ENCODE measurements around the gene SNX27.

Gene SNX27

GRCh38 chr1:151686561-151686960 lies 74.7 kb downstream of the SNX27 start:
- no peak for FAIRE-seq

GRCh38 chr1:151689494-151689893 lies 77.6 kb downstream of the SNX27 start:
- no peak for TF ChIP-seq POLR2A (IDR thresholded peaks at IDR 0.05; ENCODE audit: low read depth, low read length)
- FAIRE-seq (no peak), DNase-seq (ENCODE audit: insufficient read length, low spot score) (no peak)

More at GRCh38 chr1:151686561-151686960, 74.7 kb downstream of the SNX27 start:
- TF ChIP-seq POLR2A (IDR thresholded peaks at IDR 0.05; ENCODE audit: low read depth, low read length) = no peak
- no peak for DNase-seq (ENCODE audit: insufficient read length, low spot score)

GRCh38 chr1:151692226-151692625 lies 80.4 kb downstream of the SNX27 start:
- no peak for FAIRE-seq
- DNase-seq (ENCODE audit: insufficient read length, low spot score) = no peak
- TF ChIP-seq POLR2A (IDR thresholded peaks at IDR 0.05; ENCODE audit: low read depth, low read length) = no peak

- TF ChIP-seq POLR2A (IDR thresholded peaks at IDR 0.05; ENCODE audit: low read depth, low read length) = no peak
- no peak for FAIRE-seq
- no peak for DNase-seq (ENCODE audit: insufficient read length, low spot score)
Observed at GRCh38 chr1:151693057-151693651, 81.3 kb downstream of the SNX27 start.

GRCh38 chr1:151701515-151701914 lies 89.7 kb downstream of the SNX27 start:
- no peak for TF ChIP-seq POLR2A (IDR thresholded peaks at IDR 0.05; ENCODE audit: low read depth, low read length)
- DNase-seq (ENCODE audit: insufficient read length, low spot score) (no peak), FAIRE-seq (no peak)

GRCh38 chr1:151702936-151703335 lies 91.1 kb downstream of the SNX27 start:
- DNase-seq (ENCODE audit: insufficient read length, low spot score) (no peak), FAIRE-seq (no peak)
- TF ChIP-seq POLR2A (IDR thresholded peaks at IDR 0.05; ENCODE audit: low read depth, low read length) = no peak

GRCh38 chr1:151703813-151704212 lies 92.0 kb downstream of the SNX27 start:
- FAIRE-seq = no peak

GRCh38 chr1:151704246-151704645 lies 92.4 kb downstream of the SNX27 start:
- no peak for DNase-seq (ENCODE audit: insufficient read length, low spot score)
- TF ChIP-seq POLR2A (IDR thresholded peaks at IDR 0.05; ENCODE audit: low read depth, low read length) = no peak
- FAIRE-seq = no peak

More at GRCh38 chr1:151703813-151704212, 92.0 kb downstream of the SNX27 start:
- no peak for DNase-seq (ENCODE audit: insufficient read length, low spot score)
- no peak for TF ChIP-seq POLR2A (IDR thresholded peaks at IDR 0.05; ENCODE audit: low read depth, low read length)

GRCh38 chr1:151705146-151705545 lies 93.3 kb downstream of the SNX27 start:
- TF ChIP-seq POLR2A (IDR thresholded peaks at IDR 0.05; ENCODE audit: low read depth, low read length) = no peak
- FAIRE-seq (no peak), DNase-seq (ENCODE audit: insufficient read length, low spot score) (no peak)

- no peak for DNase-seq (ENCODE audit: insufficient read length, low spot score)
- no peak for FAIRE-seq
- no peak for TF ChIP-seq POLR2A (IDR thresholded peaks at IDR 0.05; ENCODE audit: low read depth, low read length)
Observed at GRCh38 chr1:151705753-151706463, 94.1 kb downstream of the SNX27 start.

- DNase-seq (ENCODE audit: insufficient read length, low spot score) (no peak), FAIRE-seq (no peak)
- no peak for TF ChIP-seq POLR2A (IDR thresholded peaks at IDR 0.05; ENCODE audit: low read depth, low read length)
Observed at GRCh38 chr1:151706464-151707415, 94.9 kb downstream of the SNX27 start.

GRCh38 chr1:151707541-151708065 lies 95.8 kb downstream of the SNX27 start:
- DNase-seq (ENCODE audit: insufficient read length, low spot score) = no peak
- no peak for TF ChIP-seq POLR2A (IDR thresholded peaks at IDR 0.05; ENCODE audit: low read depth, low read length)

GRCh38 chr1:151708891-151709290 lies 97.0 kb downstream of the SNX27 start:
- no peak for FAIRE-seq
- TF ChIP-seq POLR2A (IDR thresholded peaks at IDR 0.05; ENCODE audit: low read depth, low read length) = no peak
- DNase-seq (ENCODE audit: insufficient read length, low spot score) = no peak

More at GRCh38 chr1:151707541-151708065, 95.8 kb downstream of the SNX27 start:
- no peak for FAIRE-seq
